GM12801 (cell line): ENCODE data around the gene TMEM43.

Source experiments
- CTCF ChIP-seq: IDR thresholded peaks from one replicate; pipeline ENCODE4 v1.5.1; 2011; ENCODE audit warnings: control low read depth; ENCODE audit not compliant: insufficient read length; ENCODE audit errors: extremely low read depth

The TMEM43 gene

DNA sequence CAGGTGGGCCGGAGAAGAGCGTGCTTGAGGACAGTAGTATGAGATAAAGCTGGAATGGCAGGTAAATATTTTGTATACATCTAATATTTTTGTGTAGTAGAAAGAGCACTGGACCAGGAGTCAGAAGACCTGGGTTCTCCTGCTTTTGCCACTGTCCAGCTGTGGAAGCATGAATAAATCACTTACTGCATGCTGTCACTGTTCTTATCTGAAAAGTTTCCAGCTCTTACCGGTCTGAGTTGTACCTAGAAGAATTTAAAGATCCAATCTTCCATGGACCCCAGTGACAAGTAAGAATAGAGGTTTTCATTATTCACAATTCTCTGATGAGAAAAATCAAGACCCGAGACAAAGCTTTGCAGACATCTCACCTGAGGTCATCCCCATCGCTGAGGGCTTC lies 47.6 kb downstream of the TMEM43 start:
- TF ChIP-seq CTCF: no peak

- TF ChIP-seq CTCF: no peak
Observed at GRCh38 chr3:14174483-14174882, 49.6 kb downstream of the TMEM43 start.

DNA sequence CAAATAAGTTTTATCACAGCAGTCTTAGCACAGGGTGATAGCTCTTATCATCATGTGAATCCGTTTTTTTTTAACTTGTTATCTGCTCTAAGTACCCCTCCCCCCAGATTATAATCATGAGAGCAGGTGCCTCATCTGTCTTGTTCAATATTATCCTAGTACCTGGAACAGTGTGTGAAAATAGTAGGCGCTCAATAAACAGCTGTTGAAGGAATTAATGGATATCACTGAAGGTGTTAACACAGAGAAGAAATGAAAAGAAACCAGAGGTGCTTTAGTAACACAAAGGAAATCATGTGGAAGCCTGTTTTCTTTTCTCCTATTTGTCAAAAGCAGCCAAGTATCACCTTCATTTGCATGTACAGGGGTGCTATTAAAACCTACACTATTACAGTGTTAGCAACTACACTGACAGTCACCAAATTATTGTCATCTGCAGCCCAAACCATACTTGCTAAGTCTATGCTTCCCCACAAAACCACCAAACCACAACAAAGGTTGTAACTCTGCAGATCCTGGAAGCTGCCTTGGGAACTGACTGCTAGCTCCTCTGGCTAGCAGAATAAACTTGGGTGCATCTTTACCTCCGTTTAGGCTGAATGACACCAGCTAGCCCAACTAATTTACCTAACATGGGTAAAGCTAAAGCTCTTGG lies 50.7 kb downstream of the TMEM43 start:
- TF ChIP-seq CTCF: no peak

GRCh38 chr3:14177580-14178246 lies 52.9 kb downstream of the TMEM43 start:
- no peak for TF ChIP-seq CTCF

DNA sequence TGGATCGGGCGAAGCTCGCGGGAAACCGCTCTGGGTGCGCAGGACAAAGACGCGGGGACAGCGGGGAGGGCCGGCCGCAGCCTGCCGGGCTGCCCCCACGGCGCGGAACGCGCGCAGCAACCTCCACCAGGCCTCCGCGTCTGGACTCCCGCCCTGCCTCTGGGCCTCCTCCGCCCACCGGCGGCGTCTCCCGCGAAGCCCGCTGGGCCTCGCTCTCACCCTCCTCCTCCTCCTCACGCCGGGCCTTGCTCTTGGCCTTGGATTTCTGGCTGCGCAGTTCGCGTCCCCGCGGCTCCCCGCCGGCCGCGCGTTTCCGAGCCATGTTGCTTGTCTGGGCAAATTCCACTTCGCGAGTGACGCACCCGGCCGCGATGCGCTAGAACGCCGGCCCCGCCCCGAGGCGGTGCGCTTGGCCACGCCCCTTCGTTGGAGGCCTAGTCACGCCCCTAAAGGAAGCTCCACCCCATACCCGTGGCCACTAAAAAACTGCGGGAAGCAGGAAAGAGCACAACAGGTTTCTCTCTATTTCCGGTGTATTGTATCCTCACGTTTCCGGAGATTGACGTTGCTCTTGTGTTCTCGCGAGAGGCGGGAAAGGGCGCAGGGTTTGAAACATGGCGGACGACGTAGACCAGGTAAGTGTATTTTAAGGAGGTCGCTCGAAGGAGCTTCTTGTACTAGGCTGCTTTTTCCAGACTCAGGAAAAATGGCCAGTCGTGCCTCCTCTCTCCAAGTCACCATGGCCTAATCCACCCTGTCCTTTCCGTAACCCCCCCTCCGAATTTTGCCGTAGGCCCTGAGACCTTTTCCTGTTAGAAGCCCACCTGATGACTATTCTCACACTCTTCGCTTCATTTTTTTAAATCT lies 53.6 kb downstream of the TMEM43 start, which contains the start of the genes LSM3 and XPC:
Gene LSM3 (plus strand): TSS at position 571 of the 867 bp plus-strand sequence. CDS start 44 bp downstream, at position 615.
Gene XPC (minus strand): TSS at position 355 of the 867 bp plus-strand sequence. CDS start 33 bp downstream, at position 322.
- TF ChIP-seq CTCF: no peak

DNA sequence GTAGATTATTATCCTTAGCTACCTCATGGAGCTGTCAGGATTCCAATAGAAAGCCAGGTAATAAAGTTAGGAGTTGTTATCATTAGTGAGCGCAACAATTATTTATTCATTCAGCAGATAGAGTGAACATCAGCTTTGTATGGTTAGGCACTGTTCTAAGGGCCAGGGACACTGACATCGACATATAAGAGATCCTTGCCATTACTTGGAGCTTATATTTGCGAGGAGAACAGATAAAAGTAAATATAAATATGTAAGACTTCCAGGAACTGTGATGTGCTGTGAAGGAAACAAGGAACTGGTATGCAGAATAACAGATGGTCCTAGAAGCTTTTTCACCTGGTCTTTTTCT lies 54.2 kb downstream of the TMEM43 start:
- no peak for TF ChIP-seq CTCF

DNA sequence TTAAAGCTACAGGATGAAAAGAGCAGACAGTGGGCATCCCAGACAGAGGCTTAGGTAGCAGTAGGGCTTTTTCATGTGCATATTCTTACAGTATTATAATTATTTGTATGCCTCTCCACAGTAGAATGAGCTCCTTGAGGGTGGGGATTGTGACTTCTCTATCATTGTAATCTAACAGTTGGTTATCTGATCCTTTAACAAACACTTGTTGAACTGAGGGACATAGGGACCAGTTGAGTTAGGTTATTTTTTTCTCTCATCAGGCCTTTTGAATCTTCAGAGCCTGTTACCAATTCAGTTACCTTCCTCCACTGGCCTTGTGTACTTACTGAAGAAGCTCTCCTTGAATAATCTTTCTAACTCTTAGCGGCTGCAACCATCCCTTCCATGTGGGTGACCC lies 54.9 kb downstream of the TMEM43 start:
- TF ChIP-seq CTCF: no peak
